B cell (primary cell): ENCODE measurements around the gene CUBN. TPM values are rescaled to one million over a fixed set of nuclear protein-coding genes. Genes with fewer than 3 reads are reported as not detected.

Experiments
- ATAC-seq: fragments of 200-7000 bp; cut with Tn5 transposase; one replicate; pipeline ENCODE4 v1.10.0; 2021; ENCODE audit warnings: low read depth, mild to moderate bottlenecking, moderate number of reproducible peaks, moderate library complexity
- CTCF ChIA-PET: fragments of 350-600 bp; sonication (Branson Sonifier 250); formaldehyde crosslinking; loops from one replicate; lab custom pipeline; 2021; ENCODE audit warnings: antibody characterized with exemption, inconsistent platforms; lab: Charles Lee
- POLR2A ChIA-PET: fragments of 350-600 bp; sonication (Branson Sonifier 250); formaldehyde crosslinking; loops from one replicate; lab custom pipeline; 2021; ENCODE audit warnings: antibody characterized with exemption; lab: Charles Lee
- DNase-seq: peaks from one replicate; pipeline ENCODE4 v3.0.0; 2013
- H2AFZ ChIP-seq: 2 replicates; pipeline ENCODE4 v1.6.1; 2012; ENCODE audit warnings: mild to moderate bottlenecking, low read depth, low read length; ENCODE audit not compliant: insufficient read depth, poor library complexity, severe bottlenecking
- H3K27ac ChIP-seq, 2 donors: 1 replicate in 1 of 2; 2 replicates in 1 of 2; pipeline ENCODE4 v1.5.1; 2012 to 2013; ENCODE audit warnings: low read length in 2 of 2, mild to moderate bottlenecking in 2 of 2, moderate library complexity in 1 of 2
- H3K27me3 ChIP-seq, 4 experiments: fragments of 200-600 bp in 1 of 4; sonication (generic) in 1 of 4; replicated peaks in 1 of 4; 1 replicate in 2 of 4; 2 replicates in 2 of 4; pipeline versions ENCODE4 v1.6.1 to v1.7.0; 2013 to 2016; ENCODE audit warnings: low read length in 3 of 4, mild to moderate bottlenecking in 2 of 4, mixed read lengths in 1 of 4, moderate library complexity in 1 of 4; ENCODE audit not compliant: insufficient read depth in 4 of 4, control insufficient read depth in 3 of 4; ENCODE audit errors: control extremely low read depth in 1 of 4
- H3K36me3 ChIP-seq, 2 experiments: replicated peaks in 1 of 2; 1 replicate in 1 of 2; 2 replicates in 1 of 2; pipeline versions ENCODE4 v1.6.1 to v1.7.1; 2013; ENCODE audit warnings: low read length in 1 of 2; ENCODE audit not compliant: insufficient read depth in 2 of 2, control insufficient read depth in 1 of 2; ENCODE audit errors: control extremely low read depth in 1 of 2, extremely low read depth in 1 of 2
- H3K4me1 ChIP-seq, 2 donors: fragments of 200-600 bp in 1 of 2; sonication (generic) in 1 of 2; 1 replicate in 1 of 2; 2 replicates in 1 of 2; pipeline versions ENCODE4 v1.5.1 to v1.6.1; 2013 to 2017; ENCODE audit warnings: low read length in 2 of 2; ENCODE audit not compliant: control insufficient read depth in 2 of 2, insufficient read depth in 2 of 2
- H3K4me2 ChIP-seq: replicated peaks from 2 replicates; pipeline ENCODE3; 2012; ENCODE audit warnings: mild to moderate bottlenecking, low read depth, low read length; ENCODE audit not compliant: poor library complexity, severe bottlenecking
- H3K4me3 ChIP-seq, 5 experiments: fragments of 200-600 bp in 1 of 5; sonication (generic) in 1 of 5; 1 replicate in 3 of 5; 2 replicates in 2 of 5; pipeline versions ENCODE4 v1.5.1 to v1.7.0; 2011 to 2016; ENCODE audit warnings: low read length in 4 of 5, mild to moderate bottlenecking in 4 of 5, low read depth in 2 of 5, control low read depth in 1 of 5, moderate library complexity in 1 of 5; ENCODE audit not compliant: insufficient read depth in 1 of 5; ENCODE audit errors: control extremely low read depth in 1 of 5, extremely low read depth in 1 of 5
- H3K79me2 ChIP-seq: fragments of 200-600 bp; sonication (generic); one replicate; pipeline ENCODE4 v1.6.0; 2016; ENCODE audit warnings: low read length; ENCODE audit not compliant: control insufficient read depth, insufficient read depth
- H3K9ac ChIP-seq: fragments of 200-600 bp; sonication (generic); 2 replicates; pipeline ENCODE4 v1.6.1; 2017; ENCODE audit warnings: mild to moderate bottlenecking, low read length, moderate library complexity
- H3K9me3 ChIP-seq, 3 donors: one replicate each; pipeline versions ENCODE4 v1.6.1 to v1.7.1; 2013; ENCODE audit warnings: low read length in 2 of 3; ENCODE audit not compliant: control insufficient read depth in 2 of 3, insufficient read depth in 1 of 3; ENCODE audit errors: control extremely low read depth in 1 of 3
- H4K20me1 ChIP-seq: 2 replicates; pipeline ENCODE4 v1.6.0; 2012; ENCODE audit warnings: mild to moderate bottlenecking, low read length; ENCODE audit not compliant: insufficient read depth, control insufficient read depth, poor library complexity, severe bottlenecking
- H3K27ac Mint-ChIP-seq: one replicate; pipeline ENCODE4 v1.8.0; 2021; ENCODE audit warnings: mixed read lengths
- H3K27me3 Mint-ChIP-seq: one replicate; pipeline ENCODE4 v1.8.0; 2021; ENCODE audit warnings: mixed read lengths
- H3K4me1 Mint-ChIP-seq: one replicate; pipeline ENCODE4 v1.8.0; 2021; ENCODE audit warnings: mixed read lengths
- H3K4me3 Mint-ChIP-seq: one replicate; pipeline ENCODE4 v1.8.0; 2021; ENCODE audit warnings: mixed read lengths
- H3K9me3 Mint-ChIP-seq: one replicate; pipeline ENCODE4 v1.8.0; 2022; ENCODE audit warnings: mixed read lengths; ENCODE audit not compliant: insufficient read depth
- CTCF ChIP-seq: fragments of 200-600 bp; IDR thresholded peaks from one replicate; pipeline ENCODE4 v1.8.0; 2022; ENCODE audit warnings: antibody characterized with exemption, mild to moderate bottlenecking
- EZH2 ChIP-seq: IDR thresholded peaks from 2 replicates; pipeline ENCODE4 v1.6.1; 2012; ENCODE audit warnings: borderline replicate concordance, low read depth, mild to moderate bottlenecking, moderate library complexity, low read length; ENCODE audit not compliant: insufficient read depth, poor library complexity, severe bottlenecking
- WGBS: methylation state at CpG from one replicate; pipeline ENCODE4 v1.1.5; 2013; ENCODE audit warnings: missing lambda C conversion rate; ENCODE audit not compliant: insufficient coverage; 5-methylcytosine and 5-hydroxymethylcytosine counted together
- intact Hi-C: fragments of 100-400 bp; cut with micrococcal nuclease; formaldehyde crosslinking; loops from one replicate; pipeline ENCODE4 v1.10.0; 2022
- polyA plus RNA-seq: library from polyadenylated mRNA; depleted of rRNA; stranded (reverse); fragments of >200 nt; gene quantifications from 2 replicates; pipeline ENCODE4 v1.2.3, GENCODE V29; 2012
- total RNA-seq, 2 donors: library from RNA; stranded (reverse); fragments of 120-200 nt in 1 of 2; gene quantifications; 1 replicate in 1 of 2; 2 replicates in 1 of 2; pipeline versions ENCODE4 v1.2.3 to v1.2.4, GENCODE V29; 2013 to 2022

CUBN gene
- total and polyA plus RNA-seq, 2 donors (not counting 1 experiment from before 2014, with no cell fraction given): 4.2 to 5.7 TPM

- H2AFZ ChIP-seq: no peak overlapping the region
- H3K27ac Mint-ChIP-seq: no peak overlapping the region
- no peak for ATAC-seq
Observed at GRCh38 chr10:16944402-16944801, 185.2 kb downstream of the CUBN start.

More at GRCh38 chr10:16944402-16944801, 185.2 kb downstream of the CUBN start:
- no peak overlapping the region for H3K4me2 ChIP-seq
- no peaks in the 10 kb centered on the region for H3K79me2 ChIP-seq
- H3K9ac ChIP-seq: no peak overlapping the region
- intact Hi-C loops: no loop called here
- H3K9me3 ChIP-seq: no peaks in the 10 kb centered on the region
- H4K20me1 ChIP-seq: no peaks in the 10 kb centered on the region
- H3K27me3 Mint-ChIP-seq: peaks cover 9% of the 10 kb centered on the region
- TF ChIP-seq EZH2 (no peak), CTCF (no peak)
- H3K4me1 Mint-ChIP-seq: no peaks in the 10 kb centered on the region
- no peak overlapping the region for H3K27ac ChIP-seq
- H3K4me1 ChIP-seq: no peaks in the 10 kb centered on the region
- no peaks in the 10 kb centered on the region for H3K9me3 Mint-ChIP-seq
- H3K27me3 ChIP-seq: no peaks in the 10 kb centered on the region
- CTCF ChIA-PET: no interaction called here
- POLR2A ChIA-PET: no interaction called here
- WGBS: 86% methylated on average over 1 of the region's 4 CpGs
- H3K4me3 Mint-ChIP-seq: no peak overlapping the region
- H3K4me3 ChIP-seq: no peak overlapping the region
- no peaks in the 10 kb centered on the region for H3K36me3 ChIP-seq
- no peak for DNase-seq
